Left ventricle myocardium superior (tissue), 1 donor: ENCODE results near the gene PTPRG. TPM values are rescaled to one million over a fixed set of nuclear protein-coding genes. Genes with fewer than 3 reads are reported as not detected.
A peak's percentile ranks its signal among the peaks of the same experiment; 100 is the strongest.

ENCODE experiments used
- ATAC-seq: fragments of 200-7000 bp; cut with Tn5 transposase; one replicate; pipeline ENCODE4 v1.9.1; 2020; ENCODE audit warnings: mild to moderate bottlenecking, moderate library complexity
- DNase-seq: peaks from one replicate; pipeline ENCODE4 v3.0.0-alpha.2; 2020
- intact Hi-C: fragments of 100-400 bp; cut with micrococcal nuclease; formaldehyde crosslinking; loops from one replicate; pipeline ENCODE4 v1.11.0; 2022
- total RNA-seq: library from RNA; stranded (reverse); fragmentation: NEBNext Ultra II Directional; extraction: Animal tissue kit (Norgen Biotek cat#: 25700); gene quantifications from one replicate; pipeline ENCODE4 v1.2.1, GENCODE V29; 2021
- donor health status: DM: no; HTN: yes; CAD: no; lungs with severe emphysema.

Gene PTPRG
- total RNA-seq, 1 donor from 2014 or later, result 30.4 TPM

DNA sequence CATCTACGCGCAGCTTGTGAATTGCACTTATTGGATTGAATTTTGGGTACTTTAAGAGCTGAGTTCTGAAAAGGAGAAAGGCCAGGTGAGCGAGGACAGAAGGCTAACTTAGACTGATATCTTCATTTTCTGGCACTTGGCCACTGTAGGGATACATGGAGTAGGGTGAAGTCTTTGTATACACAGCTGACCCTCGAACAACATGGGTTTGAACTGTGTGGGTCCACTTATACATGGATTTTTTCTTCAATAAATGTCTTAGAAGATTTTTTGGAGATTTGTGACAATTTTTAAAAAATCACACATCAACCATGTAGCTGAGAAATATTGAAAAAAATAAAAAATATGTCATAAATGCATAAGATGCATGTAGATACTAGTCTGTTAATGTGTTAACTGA, 18.3 kb downstream of the PTPRG start:
- DNase-seq (no peak), ATAC-seq (no peak)
- intact Hi-C loops, result no loop called here

DNA sequence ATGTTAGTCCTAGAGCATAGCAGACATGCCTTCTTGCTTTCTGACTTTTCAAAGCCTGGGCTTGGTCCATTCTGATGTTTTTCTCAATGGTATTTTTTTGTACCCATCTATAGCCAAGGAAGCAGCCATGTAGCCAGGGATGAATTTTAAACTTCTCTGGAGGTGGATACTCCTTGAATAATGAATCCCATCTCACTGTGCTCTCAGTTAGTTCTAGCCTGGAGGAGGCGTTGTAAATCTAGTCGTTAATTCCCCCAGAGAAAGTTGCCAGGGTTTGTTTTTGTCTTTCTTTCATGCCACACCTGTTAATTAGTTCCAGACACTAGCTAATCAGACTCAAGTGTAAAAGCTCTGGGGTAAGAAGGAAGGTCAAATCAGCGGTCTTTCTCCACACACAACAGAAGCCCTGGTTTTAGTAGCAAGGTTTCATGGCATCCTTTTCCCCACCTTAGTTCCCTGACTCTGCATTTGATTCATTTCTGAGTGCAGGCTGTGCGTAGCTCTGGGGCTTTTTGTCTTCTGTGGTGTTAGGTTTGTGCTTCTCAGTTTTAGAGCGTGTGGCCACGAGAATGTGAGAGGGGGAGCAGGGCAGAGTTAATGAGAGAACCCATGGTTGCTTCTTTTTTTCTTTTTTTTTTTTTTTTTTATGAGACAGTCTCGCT, 19.7 kb downstream of the PTPRG start:
- no peak for ATAC-seq
- intact Hi-C loops, result no loop called here

DNA sequence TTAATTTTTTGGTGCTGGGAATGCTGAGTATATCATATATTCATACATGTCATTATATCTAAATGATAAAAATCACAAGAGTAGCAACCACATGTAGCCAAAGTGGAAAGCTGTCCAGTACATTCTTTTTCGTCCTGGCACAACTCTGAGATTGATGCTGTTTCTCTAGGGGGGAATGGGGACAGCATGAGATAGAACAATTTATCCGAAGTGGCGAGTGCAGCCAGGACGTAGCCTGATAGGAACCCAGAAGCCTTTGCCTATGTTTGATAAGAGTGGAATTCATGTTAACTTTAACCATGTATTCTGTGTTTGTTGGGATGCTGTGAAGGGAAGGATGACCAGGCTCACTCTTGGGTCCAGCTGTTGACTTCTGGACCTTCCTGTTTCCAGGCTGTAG, 20.9 kb downstream of the PTPRG start:
- intact Hi-C loops, result no loop called here
- ATAC-seq (peak; percentile 46), DNase-seq (no peak)

More for the DNA sequence above, 19.7 kb downstream of the PTPRG start:
- no peak for DNase-seq

DNA sequence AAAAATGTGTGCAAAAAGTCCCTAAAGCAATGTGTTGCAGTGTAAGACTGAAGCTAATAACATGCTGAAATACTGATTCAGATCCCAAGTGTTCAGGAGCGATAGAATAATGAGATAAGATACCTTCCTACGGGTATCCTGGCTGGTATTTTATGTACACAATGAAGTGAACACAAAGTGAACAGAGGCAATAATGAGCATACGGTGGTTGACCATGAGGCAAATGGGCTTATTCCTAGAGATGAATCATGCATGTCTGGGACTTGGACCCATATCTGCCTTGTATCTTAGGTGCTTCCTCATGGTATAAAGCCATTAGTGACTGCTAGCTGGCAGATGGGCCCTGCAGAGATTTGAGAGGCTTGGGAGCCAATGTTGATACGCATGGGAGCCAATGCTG, 21.5 kb downstream of the PTPRG start:
- intact Hi-C loops, result no loop called here
- DNase-seq, result no peak
- no peak for ATAC-seq

DNA sequence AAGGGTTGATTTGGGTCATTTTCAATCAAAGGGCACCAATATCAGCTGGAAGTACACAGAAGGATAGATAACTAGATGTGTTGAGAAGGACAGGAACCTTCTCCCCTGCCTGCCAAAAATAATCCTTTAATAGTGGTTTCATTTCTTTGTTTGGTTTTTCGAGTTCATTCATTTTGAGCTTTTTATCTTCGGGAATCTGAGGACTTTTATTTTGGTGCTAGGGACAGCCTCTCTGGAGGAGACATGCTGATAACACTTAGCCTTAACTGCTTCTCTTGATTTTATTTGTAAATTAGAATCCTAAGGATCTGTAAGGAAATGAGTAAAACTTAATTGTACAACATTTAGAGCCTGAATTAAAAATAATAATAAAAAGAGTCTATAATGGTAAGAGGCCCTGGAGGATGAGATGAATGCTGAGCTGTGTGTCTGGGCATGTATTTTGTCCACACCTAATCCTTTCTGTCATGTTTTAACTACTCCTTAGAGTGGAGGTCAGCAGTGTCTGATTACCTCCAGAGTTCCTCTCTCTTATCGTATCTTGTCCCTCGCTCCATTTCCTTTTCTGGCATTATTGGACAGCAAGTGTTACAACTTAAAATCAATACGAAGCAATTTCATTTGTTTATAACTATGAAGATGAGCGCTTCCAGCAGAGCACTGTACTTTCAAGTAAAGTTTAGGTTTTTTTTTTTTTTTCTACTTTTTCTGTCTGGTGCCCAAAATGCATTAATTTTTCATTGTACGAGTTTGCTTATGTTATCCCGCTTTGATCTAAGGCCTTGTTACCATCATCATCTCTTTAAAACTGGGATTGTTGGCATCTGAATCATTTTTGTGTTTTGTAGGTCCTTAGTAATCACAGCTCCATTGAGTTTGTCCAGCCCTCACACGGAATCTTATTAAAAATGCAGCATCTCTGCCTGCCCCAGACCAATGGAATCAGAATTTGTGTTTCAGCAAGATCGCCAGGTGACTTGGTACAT, 22.8 kb downstream of the PTPRG start:
- no peak for ATAC-seq
- intact Hi-C loops, result no loop called here
- no peak for DNase-seq

DNA sequence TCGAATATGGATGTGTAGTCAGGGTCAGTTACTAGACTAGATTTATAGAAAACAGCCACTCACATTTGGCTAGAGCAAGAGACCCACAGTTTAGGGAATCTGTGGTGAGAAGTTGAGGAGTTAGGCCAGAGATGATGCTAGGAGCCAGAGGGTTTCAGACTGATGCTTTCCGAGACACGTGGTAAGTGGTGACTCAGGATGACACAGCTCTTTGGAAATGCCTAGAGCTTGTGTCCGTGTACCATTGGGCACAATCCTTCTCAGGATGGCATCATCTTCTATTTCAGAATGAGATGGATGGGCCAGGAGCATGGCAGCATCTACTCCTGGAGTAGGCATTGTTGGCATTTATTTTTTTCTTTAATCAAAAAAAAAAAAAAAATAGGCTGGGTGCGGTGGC, 28.5 kb downstream of the PTPRG start:
- intact Hi-C loops, result no loop called here
- no peak for ATAC-seq
- no peak for DNase-seq

DNA sequence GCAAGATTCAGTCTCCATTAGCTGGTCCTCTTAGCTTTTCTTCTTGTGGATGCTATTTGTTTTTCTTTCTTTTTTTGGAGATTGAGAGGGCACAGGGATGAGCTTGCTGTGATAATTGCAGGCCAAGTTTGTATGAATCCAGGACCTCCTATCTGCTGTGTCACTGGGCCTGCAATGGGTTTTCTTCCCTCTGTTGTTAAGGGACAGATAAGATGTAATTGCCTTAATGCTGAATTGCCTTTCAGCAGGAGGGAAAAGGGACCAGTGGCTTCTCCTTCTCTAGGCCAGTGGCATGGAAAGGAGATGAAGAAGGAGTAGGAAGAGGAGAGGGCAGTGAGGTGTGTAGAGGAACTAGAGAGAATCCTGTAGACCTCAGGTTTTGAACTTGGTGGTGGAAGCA, 29.9 kb downstream of the PTPRG start:
- DNase-seq (no peak), ATAC-seq (no peak)
- intact Hi-C loops, result no loop called here

DNA sequence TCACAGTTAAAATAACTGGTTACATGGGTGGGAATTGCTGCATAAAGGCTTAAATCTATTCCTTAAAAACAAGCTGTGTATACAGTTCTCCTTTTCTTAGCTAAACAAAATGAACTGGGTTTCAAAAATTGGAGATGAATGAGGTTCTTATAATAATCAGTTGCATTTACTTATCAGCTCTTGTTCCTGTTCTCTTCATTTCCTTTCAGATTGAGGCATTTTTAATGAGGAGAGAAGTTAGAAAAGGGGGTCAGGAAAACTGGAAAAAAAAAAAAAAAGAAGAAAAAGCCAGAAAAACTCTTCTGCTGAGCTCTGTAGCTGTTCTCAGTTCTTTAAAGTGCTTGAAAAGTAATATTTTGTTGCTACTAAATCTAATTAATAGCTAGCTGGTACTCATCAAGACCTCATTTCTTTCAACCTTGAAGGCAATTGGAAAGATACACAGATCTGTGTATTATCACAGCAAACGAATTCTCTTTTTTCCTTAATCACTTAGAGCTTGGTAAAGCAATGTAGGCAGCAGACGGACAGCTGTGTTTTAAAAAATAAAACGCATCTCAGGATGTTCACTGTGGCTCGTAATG, 32.2 kb downstream of the PTPRG start:
- intact Hi-C loops, result no loop called here
- ATAC-seq (no peak), DNase-seq (no peak)

DNA sequence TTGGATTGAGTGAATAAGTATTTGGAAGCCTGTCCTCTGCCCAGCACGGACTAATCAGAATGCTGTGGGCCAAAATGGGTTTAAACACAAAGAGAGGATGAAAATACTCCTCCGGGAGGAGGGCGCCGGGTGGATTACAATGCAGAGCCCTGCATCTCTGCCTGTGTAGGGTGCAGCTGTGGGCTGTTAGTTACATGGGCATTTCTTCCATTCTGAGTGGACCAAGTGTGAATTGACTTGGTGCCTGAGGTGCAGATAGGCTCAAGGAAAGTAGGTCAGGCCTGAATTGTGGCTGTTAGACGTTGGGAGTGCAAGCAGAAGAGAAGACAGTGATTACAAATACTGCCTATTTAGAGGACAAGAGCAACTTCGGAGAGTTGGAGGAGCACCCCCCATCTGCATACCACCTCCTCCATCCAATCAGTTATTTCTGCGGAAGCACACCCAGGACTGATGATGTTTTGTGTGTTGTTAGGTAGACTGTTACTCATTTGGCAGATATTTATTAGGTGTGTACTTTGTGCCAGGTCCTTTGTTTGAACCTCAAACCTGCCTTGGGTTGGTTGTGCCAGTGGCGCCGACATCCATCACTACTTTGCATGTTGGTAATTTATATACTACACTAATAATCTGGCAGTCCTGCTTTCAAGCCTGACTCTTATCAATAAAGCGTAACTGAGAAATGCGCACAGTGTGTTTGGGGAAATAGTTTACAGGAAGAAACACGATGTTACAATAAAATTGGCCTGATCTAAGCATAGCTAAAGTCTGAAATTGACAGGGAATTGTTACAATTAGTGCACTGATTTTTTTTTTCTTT, 33.0 kb downstream of the PTPRG start:
- DNase-seq, result no peak
- ATAC-seq, result peak; percentile 78
- intact Hi-C loops, result no loop called here

DNA sequence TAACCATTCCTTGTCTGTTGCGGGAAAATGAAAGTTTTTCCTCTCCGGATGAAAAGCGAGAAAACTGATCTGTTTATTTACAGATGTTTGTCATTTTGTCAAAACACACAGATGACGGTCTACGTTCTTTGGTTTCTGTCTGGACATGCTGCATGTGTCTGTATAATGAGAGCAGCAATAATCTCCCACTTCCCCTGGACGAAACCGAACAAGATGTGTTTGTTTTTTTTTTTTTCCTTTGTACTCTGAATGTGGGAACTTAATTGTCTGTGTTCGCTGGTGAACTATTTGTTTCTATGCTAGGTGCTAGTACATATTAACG, 33.6 kb downstream of the PTPRG start:
- no peak for ATAC-seq
- intact Hi-C loops, result no loop called here
- no peak for DNase-seq

DNA sequence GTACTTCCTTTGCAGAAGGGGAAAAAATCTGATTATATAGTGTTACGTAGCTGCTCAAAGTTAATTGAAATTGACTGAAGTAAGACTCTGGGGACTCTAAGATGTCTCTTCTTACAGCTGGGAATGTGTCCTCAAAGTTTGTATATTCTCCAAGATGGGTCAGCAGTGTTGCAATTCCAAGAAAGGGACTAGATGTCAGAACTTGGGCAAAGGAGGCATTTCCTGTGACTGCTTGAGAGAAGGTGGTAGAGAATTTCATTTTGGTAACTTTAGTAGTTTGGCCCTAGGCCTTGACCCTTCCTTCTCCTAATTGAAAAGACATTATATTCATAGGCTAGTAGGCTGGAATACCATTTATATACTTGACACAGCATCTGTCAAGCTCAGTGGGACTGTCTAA, 33.9 kb downstream of the PTPRG start:
- intact Hi-C loops, result no loop called here
- no peak for DNase-seq

DNA sequence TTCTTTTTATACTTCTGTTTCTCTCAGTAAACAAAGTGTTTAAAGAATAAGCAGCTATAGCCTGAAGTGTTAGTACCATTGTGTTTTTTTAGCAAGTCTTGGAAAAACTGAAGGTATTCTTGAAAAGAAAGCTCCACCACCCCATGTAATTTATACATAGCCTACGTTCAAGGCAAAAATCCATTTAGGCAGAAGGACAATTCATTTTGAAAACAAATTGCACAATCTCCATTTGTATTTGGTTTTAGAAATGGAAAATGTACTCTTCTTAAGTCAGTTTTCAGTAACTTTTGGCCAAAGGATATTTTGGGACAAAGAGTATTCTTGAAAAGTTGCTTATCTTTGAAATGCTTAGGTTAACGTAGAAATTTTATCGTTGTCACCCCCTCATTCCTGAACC, 34.5 kb downstream of the PTPRG start:
- intact Hi-C loops, result no loop called here
- ATAC-seq (no peak), DNase-seq (no peak)

More for the DNA sequence above, 33.9 kb downstream of the PTPRG start:
- peak; percentile 19 for ATAC-seq

DNA sequence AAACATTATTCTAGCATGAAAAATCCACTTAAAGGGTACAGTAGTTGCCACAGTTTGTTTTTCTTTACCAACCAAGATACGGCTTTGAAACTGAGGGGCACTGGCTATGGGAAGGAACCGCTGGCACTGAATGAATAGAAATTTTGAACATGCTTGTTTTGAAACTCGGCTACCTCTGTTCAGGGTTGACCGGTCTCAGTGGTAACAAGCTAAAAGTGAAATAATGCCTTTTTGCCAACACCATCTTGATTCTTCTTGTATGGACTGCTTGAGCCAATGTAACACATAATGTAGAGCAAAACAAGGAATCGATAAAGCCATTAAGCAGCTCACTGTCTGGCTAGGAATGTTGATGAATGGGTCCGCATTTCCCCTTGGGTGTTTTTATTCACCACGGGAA, 36.5 kb downstream of the PTPRG start:
- intact Hi-C loops, result no loop called here
- no peak for DNase-seq
- no peak for ATAC-seq

DNA sequence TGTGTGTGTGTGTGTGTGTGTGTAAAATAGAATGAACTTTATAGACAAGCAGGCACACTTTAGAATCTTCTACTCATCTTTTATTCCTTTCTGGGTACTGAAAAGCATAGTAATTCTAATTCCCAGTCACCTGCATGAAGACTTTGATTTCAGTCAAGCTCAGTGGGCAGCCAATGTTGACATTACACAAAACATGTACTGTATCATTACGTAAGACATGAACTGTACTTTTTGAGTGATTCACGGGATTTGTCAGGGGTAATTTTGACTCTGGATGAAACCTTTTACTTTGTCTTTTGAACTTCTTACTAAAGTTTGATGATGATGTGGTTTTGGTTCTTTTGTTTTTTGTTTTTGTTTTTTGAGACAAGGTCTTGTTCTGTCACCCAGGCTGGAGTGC, 38.8 kb downstream of the PTPRG start:
- ATAC-seq, result no peak
- DNase-seq, result no peak
- intact Hi-C loops, result no loop called here

DNA sequence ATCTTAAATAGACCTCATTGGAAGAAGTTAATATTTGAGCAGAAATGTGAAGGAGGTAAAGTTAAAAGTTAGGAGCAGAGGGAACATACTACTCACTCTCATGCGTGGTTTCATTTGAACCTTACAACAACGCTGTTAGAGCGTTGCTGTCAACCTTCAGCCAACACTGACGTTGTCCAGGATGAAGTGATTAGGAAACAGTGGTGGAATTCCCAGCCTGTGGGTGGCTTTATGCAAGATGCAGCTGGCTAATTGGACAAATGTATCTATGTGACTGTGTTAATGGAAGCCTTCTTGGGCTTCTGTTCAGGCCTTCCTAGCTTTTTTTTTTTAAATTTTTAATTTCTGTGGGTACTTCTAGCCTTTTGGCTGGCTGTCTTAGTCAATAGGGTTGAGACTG, 40.5 kb downstream of the PTPRG start:
- peak; percentile 89 for ATAC-seq
- intact Hi-C loops, result no loop called here
- DNase-seq, result no peak

DNA sequence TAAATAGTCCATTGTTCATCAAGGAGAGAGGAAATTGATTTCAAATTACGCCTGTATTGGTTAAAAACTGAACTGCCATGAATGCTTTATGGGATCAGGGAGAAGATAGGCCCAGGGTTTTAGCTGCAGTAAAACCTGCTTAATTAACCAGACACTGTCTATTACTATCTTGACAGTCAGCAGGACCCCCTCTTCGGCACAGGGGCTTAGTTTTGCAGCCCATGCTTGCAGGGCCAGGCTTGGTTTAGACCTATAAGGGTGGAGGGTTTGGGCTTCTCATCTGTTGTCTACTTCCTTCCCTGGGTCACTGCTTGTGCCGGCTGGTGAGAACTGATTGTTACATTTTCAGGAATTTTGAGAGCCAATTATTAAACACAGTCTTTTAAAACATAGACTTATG, 41.1 kb downstream of the PTPRG start:
- intact Hi-C loops, result no loop called here
- no peak for DNase-seq
- ATAC-seq, result no peak

DNA sequence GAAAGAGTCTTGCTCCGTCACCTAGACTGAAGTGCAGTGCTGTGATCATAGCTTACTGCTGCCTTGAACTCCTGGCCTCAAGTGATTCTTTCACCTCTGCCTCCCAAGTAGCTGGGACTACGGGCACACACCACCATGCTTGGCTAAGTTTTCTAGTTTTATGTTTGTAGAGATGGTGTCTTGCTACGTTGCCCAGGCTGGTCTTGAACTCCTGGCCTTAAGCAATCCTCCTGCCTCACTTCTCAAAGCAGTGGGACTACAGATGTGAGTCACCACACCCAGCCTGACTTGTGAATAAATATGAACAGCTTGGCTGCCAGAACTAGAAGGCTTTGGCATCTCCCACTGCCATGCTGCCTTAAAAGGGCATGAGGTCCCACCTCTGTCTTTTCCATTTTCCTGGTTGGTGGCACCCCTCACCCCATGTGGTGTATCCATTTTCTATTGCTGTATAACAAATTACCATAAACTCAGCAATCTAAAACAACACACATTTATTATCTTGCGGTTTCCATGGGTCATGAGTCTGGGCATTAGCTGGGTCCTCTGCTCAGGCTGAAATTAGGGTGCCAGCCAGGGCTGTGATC, 44.3 kb downstream of the PTPRG start:
- no peak for ATAC-seq
- intact Hi-C loops, result no loop called here

DNA sequence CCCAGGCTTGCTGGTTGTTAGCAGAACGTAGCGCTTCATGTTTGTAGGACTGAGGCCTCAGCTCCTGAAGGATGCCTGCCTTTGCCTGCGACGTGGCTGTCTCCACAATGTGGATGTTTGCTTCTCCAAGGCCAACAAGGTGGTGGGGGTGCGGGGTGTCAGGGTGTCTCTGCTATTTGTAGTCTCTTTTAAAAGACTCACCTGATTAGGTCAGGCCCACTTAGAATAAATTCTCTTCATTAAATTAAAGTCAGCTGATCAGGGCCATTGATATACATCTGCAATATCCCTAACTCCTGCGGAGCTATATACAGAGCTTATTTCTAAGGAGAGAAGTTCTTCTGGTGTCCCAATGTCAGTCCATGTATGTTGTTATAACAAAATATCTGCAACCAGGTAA, 44.8 kb downstream of the PTPRG start:
- ATAC-seq (no peak), DNase-seq (no peak)
- intact Hi-C loops, result no loop called here

More for the DNA sequence above, 44.3 kb downstream of the PTPRG start:
- no peak for DNase-seq

DNA sequence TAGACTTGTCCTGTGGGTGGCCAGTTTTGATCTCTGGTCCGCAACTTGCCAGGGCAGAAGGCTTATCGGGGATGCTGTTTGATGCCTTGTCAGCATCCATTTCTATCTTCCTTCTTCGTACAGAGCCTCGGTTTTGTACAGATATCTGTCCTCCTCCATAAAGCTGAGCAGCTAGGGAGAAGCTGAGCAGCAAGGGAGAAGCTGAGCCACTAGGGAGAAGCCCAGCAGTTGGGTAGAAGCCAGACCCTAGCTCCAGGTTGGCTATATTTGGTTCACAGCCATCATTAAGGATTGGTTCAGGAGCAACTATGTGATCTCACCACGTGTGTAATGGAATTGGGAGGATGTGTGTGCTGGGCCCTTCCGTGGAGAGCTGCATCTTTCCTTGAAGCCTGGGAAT, 46.7 kb downstream of the PTPRG start:
- DNase-seq, result no peak
- intact Hi-C loops, result no loop called here

More for the DNA sequence above, 46.7 kb downstream of the PTPRG start:
- ATAC-seq, result no peak
